ENCODE results near the gene IRF8.

GRCh38 chr16:85878407-85878806 is 20.6 kb upstream of the IRF8 start:
- TF ChIP-seq CTCF (IDR thresholded peaks at IDR 0.05; ENCODE audit: low read depth, low read length) (no peak), EZH2phosphoT487 (IDR thresholded peaks at IDR 0.05; ENCODE audit: low read depth) (no peak)

All from OCI-LY3 (cell line).